Mesenchymal stem cell (in vitro differentiated cells and primary cell): ENCODE data around the gene MAP3K8.

Experiments
- DNase-seq: peaks from one replicate; pipeline ENCODE4 v3.0.0-alpha.2; 2013
- H2AFZ ChIP-seq: one replicate; pipeline ENCODE4 v1.6.1; 2013; ENCODE audit warnings: low read depth, mild to moderate bottlenecking, control low read depth, inconsistent platforms, low read length, moderate library complexity
- H2AK5ac ChIP-seq: 2 replicates; pipeline ENCODE4 v1.6.1; 2013; ENCODE audit warnings: low read length, moderate library complexity, mild to moderate bottlenecking, inconsistent platforms; ENCODE audit not compliant: severe bottlenecking
- H2BK120ac ChIP-seq: one replicate; pipeline ENCODE4 v1.6.1; 2013; ENCODE audit warnings: low read depth, mild to moderate bottlenecking, inconsistent platforms, low read length, moderate library complexity
- H2BK12ac ChIP-seq, 2 experiments: one replicate each; pipeline ENCODE4 v1.6.1; 2013; ENCODE audit warnings: inconsistent platforms in 2 of 2, low read length in 2 of 2, mild to moderate bottlenecking in 2 of 2, moderate library complexity in 2 of 2, control low read depth in 1 of 2
- H2BK15ac ChIP-seq: one replicate; pipeline ENCODE4 v1.6.1; 2013; ENCODE audit warnings: mild to moderate bottlenecking, low read depth, inconsistent platforms; ENCODE audit not compliant: poor library complexity, severe bottlenecking
- H2BK5ac ChIP-seq: 2 replicates; pipeline ENCODE4 v1.6.1; 2013; ENCODE audit warnings: low read depth, mild to moderate bottlenecking, low read length, control low read depth, inconsistent platforms; ENCODE audit not compliant: poor library complexity, severe bottlenecking
- H3K14ac ChIP-seq, 2 experiments: one replicate each; pipeline ENCODE4 v1.6.1; 2013; ENCODE audit warnings: inconsistent platforms in 2 of 2, low read length in 2 of 2, control low read depth in 1 of 2, mild to moderate bottlenecking in 1 of 2, moderate library complexity in 1 of 2
- H3K18ac ChIP-seq, 2 experiments: one replicate each; pipeline ENCODE4 v1.6.1; 2013; ENCODE audit warnings: inconsistent platforms in 2 of 2, low read length in 2 of 2, control low read depth in 1 of 2, low read depth in 1 of 2, mild to moderate bottlenecking in 1 of 2
- H3K23ac ChIP-seq, 2 experiments: one replicate each; pipeline ENCODE4 v1.6.1; 2013; ENCODE audit warnings: inconsistent platforms in 2 of 2, low read length in 2 of 2, mild to moderate bottlenecking in 2 of 2, moderate library complexity in 2 of 2, control low read depth in 1 of 2
- H3K27ac ChIP-seq: 2 replicates; pipeline ENCODE4 v1.5.1; 2013; ENCODE audit warnings: mild to moderate bottlenecking, moderate library complexity, low read length, control low read depth, inconsistent platforms; ENCODE audit not compliant: poor library complexity, severe bottlenecking
- H3K27me3 ChIP-seq, 2 experiments: 2 replicates each; pipeline versions ENCODE4 v1.6.1 to v1.7.0; 2013; ENCODE audit warnings: low read length in 2 of 2, mild to moderate bottlenecking in 2 of 2, moderate library complexity in 2 of 2, control low read depth in 1 of 2, inconsistent platforms in 1 of 2; ENCODE audit not compliant: control insufficient read depth in 1 of 2, insufficient read depth in 1 of 2
- H3K36me3 ChIP-seq, 2 experiments: 2 replicates each; pipeline versions ENCODE4 v1.6.1 to v1.7.0; 2013; ENCODE audit warnings: low read length in 2 of 2, control low read depth in 1 of 2, inconsistent platforms in 1 of 2, low read depth in 1 of 2, mild to moderate bottlenecking in 1 of 2; ENCODE audit not compliant: insufficient read depth in 2 of 2, control insufficient read depth in 1 of 2
- H3K4ac ChIP-seq, 2 experiments: one replicate each; pipeline ENCODE4 v1.6.1; 2013; ENCODE audit warnings: inconsistent platforms in 2 of 2, low read length in 2 of 2, mild to moderate bottlenecking in 2 of 2, moderate library complexity in 2 of 2, control low read depth in 1 of 2, low read depth in 1 of 2
- H3K4me1 ChIP-seq: 2 replicates; pipeline ENCODE4 v1.6.1; 2013; ENCODE audit warnings: low read depth, low read length, control low read depth; ENCODE audit not compliant: control insufficient read depth, insufficient read depth
- H3K4me2 ChIP-seq: 2 replicates; pipeline ENCODE4 v1.6.1; 2013; ENCODE audit warnings: low read length, mild to moderate bottlenecking, inconsistent platforms; ENCODE audit not compliant: poor library complexity, severe bottlenecking
- H3K4me3 ChIP-seq, 2 experiments: 2 replicates each; pipeline versions ENCODE4 v1.5.1 to v1.7.0; 2013; ENCODE audit warnings: low read length in 2 of 2, mild to moderate bottlenecking in 2 of 2, control low read depth in 1 of 2, low read depth in 1 of 2; ENCODE audit not compliant: insufficient read depth in 1 of 2
- H3K79me1 ChIP-seq: replicated peaks from 2 replicates; pipeline ENCODE4 v1.6.1; 2013; ENCODE audit warnings: mild to moderate bottlenecking, control low read depth, low read length, inconsistent platforms; ENCODE audit not compliant: poor library complexity, severe bottlenecking
- H3K9ac ChIP-seq: 2 replicates; pipeline ENCODE4 v1.7.0; 2013; ENCODE audit warnings: mild to moderate bottlenecking, low read length, moderate library complexity
- H3K9me3 ChIP-seq: 2 replicates; pipeline ENCODE4 v1.7.0; 2013; ENCODE audit warnings: mild to moderate bottlenecking, low read length; ENCODE audit not compliant: control insufficient read depth
- H4K8ac ChIP-seq: one replicate; pipeline ENCODE4 v1.6.1; 2013; ENCODE audit warnings: inconsistent platforms, mild to moderate bottlenecking, low read length, moderate library complexity
- H4K91ac ChIP-seq: one replicate; pipeline ENCODE4 v1.6.1; 2013; ENCODE audit warnings: mild to moderate bottlenecking, low read length, inconsistent platforms
- WGBS: methylation state at CpG from one replicate; pipeline ENCODE4 v1.1.7; 2013; ENCODE audit warnings: mixed read lengths; 5-methylcytosine and 5-hydroxymethylcytosine counted together

The MAP3K8 gene

DNA sequence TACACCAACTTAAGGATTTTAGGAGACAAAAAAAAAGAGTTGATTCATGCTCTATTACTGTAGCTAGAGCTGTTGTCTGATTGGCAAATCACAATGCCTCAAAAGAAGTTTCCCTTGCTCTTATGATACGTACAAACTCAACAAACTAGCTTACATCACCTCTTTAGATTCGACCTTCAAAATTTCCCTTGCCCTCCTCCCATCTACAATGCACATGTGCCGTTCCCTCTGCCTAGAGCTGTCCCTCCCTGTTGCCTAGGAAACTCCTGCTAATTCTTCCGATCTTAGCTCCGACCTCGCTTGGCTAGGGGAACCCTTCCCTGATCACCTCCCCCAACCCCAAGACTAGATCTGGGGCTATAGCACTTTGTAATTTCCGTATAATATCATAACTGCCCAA is 55.4 kb downstream of the MAP3K8 start:
- H3K27ac ChIP-seq: no peak overlapping the region
- no peak overlapping the region for H3K4me3 ChIP-seq
- H3K4me1 ChIP-seq: no peaks in the 10 kb centered on the region
- H3K9me3 ChIP-seq: peaks cover 2% of the 10 kb centered on the region
- H3K79me1 ChIP-seq: no peaks in the 10 kb centered on the region
- no peak overlapping the region for H2BK12ac ChIP-seq
- no peak overlapping the region for H3K14ac ChIP-seq
- no peak overlapping the region for H3K9ac ChIP-seq
- no peak overlapping the region for H3K23ac ChIP-seq
- no peak for DNase-seq
- no peak overlapping the region for H2BK120ac ChIP-seq
- no peak overlapping the region for H2BK5ac ChIP-seq
- H3K4ac ChIP-seq: no peak overlapping the region
- no peak overlapping the region for H3K18ac ChIP-seq
- no peak overlapping the region for H2BK15ac ChIP-seq
- H2AK5ac ChIP-seq: no peak overlapping the region
- H4K91ac ChIP-seq: no peak overlapping the region
- no peaks in the 10 kb centered on the region for H3K36me3 ChIP-seq
- no peak overlapping the region for H3K4me2 ChIP-seq
- WGBS: 73% methylated on average over 7 of the region's 7 CpGs
- H2AFZ ChIP-seq: no peak overlapping the region
- no peaks in the 10 kb centered on the region for H3K27me3 ChIP-seq
- H4K8ac ChIP-seq: no peak overlapping the region

DNA sequence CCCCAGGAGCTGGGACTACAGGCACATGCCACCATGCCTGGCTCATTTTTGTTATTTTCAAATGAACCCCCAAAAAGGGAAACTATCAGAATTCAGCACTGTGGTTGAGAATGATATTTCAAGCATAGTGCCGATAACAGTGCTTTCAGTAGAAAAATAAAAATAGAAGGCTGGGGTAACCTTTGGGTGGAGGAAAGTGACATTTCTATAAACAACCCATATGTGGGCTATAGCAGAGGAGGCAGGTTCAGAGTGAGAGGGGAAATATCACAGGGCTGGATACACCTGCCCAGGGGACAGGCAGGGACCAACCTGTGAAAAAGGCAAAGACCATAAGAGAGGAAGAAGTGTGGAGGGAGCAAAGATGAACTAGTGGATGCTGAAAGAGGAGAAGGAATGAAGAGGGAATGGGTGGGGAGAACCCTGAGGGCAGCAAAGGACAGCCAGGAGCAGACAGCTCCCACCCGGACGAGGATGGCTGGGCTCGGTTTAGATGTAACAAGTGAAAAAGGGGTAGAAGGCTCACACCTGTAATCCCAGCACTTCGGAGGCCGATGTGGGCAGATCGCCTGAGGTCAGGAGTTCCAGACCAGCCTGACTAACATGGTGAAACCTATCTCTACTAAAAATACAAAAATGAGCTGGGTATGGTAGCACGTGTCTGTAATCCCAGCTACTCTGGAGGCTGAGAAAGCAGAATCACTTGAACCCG is 56.5 kb downstream of the MAP3K8 start:
- Histone ChIP-seq H3K36me3 (no peaks in the 10 kb centered on the region), H3K14ac (no peak overlapping the region), H3K27ac (no peak overlapping the region), H3K27me3 (no peaks in the 10 kb centered on the region), H3K18ac (no peak overlapping the region), H3K4ac (no peak overlapping the region), H3K79me1 (no peaks in the 10 kb centered on the region), H2AK5ac (no peak overlapping the region), H3K9me3 (peaks cover 2% of the 10 kb centered on the region), H3K4me3 (no peak overlapping the region), H3K9ac (no peak overlapping the region), H4K91ac (no peak overlapping the region), H2AFZ (peak overlapping the region; percentile 23), H2BK120ac (no peak overlapping the region), H3K4me2 (no peak overlapping the region), H2BK12ac (no peak overlapping the region), H3K23ac (no peak overlapping the region), H2BK15ac (no peak overlapping the region), H2BK5ac (no peak overlapping the region), H4K8ac (no peak overlapping the region), H3K4me1 (no peaks in the 10 kb centered on the region)
- no peak for DNase-seq
- WGBS: 91% methylated on average over 9 of the region's 9 CpGs

DNA sequence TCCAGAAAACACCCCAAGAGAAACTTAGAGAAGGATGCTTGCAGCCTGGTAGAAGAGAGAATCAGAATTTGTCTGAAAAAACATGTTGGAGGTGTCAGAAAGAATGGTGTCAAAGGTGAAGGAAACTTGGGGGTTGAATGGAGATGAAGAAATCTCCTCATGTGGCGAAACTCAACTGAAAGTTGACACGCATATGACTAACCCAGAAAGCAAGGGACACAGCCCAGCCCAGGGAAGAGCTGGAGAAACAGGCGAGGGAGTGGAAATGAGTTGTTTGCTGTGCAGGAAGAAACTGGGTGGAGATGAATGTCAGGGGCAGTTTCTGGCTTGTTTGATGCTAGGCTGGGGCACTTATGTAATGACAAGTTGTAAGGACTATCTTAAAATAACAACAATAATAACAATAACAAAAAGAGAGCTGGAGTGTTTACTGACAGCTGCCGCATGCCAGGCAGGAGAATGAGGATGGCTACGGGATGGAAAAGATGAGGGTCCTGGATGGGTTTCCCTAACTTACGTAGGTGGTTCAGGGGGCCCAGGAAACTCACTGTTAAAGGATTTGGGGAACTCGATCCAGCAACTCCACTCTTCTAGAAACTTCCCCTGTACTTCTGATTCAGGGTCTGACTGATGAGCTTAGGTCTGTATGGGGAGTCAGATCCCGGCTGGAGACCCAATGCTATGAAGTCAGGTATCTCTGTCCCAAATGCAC is 57.4 kb downstream of the MAP3K8 start:
- WGBS: 77% methylated on average over 8 of the region's 8 CpGs

DNA sequence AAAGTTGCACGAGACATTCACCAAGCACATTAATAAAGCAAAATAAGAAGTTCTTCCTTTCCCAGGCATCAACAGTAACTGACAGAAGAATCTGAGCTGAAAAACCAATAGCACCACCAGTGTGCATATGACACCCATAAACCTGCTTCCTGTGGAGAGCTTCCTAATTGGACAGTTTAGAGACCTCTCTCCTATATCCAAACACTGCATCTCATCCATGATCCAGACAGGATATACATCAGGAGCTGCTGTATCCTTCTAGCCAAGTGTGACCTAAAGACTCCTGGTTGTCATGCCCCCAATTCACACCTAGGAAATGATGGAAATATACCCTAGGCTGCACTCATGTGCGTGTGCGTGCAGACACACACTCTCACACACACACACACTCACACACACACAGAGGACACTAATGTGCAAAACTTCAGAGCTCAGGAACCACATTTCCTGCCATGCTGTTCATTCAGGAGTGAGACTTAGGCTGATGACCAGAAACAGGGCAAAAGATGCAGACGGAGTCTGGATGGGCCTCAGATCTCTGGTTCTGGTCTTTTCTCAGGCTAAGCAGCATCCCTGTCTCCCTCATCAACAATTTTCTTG is 58.0 kb downstream of the MAP3K8 start:
- H3K4ac ChIP-seq: no peak overlapping the region
- no peaks in the 10 kb centered on the region for H3K79me1 ChIP-seq
- no peak overlapping the region for H3K9ac ChIP-seq
- no peak overlapping the region for H2AK5ac ChIP-seq
- no peak overlapping the region for H2BK120ac ChIP-seq
- H3K14ac ChIP-seq: no peak overlapping the region
- H2BK15ac ChIP-seq: no peak overlapping the region
- H3K27ac ChIP-seq: no peak overlapping the region
- no peaks in the 10 kb centered on the region for H3K27me3 ChIP-seq
- DNase-seq: no peak
- no peaks in the 10 kb centered on the region for H3K9me3 ChIP-seq
- H3K4me2 ChIP-seq: no peak overlapping the region
- WGBS: 90% methylated on average over 4 of the region's 4 CpGs
- no peak overlapping the region for H3K23ac ChIP-seq
- no peaks in the 10 kb centered on the region for H3K36me3 ChIP-seq
- H2BK5ac ChIP-seq: no peak overlapping the region
- H3K4me1 ChIP-seq: no peaks in the 10 kb centered on the region
- H3K18ac ChIP-seq: no peak overlapping the region
- H3K4me3 ChIP-seq: no peak overlapping the region
- no peak overlapping the region for H4K8ac ChIP-seq
- H4K91ac ChIP-seq: no peak overlapping the region
- no peak overlapping the region for H2AFZ ChIP-seq
- H2BK12ac ChIP-seq: no peak overlapping the region

More for the DNA sequence above, 57.4 kb downstream of the MAP3K8 start:
- Histone ChIP-seq H3K9me3 (no peaks in the 10 kb centered on the region), H4K8ac (no peak overlapping the region), H3K27me3 (no peaks in the 10 kb centered on the region), H2BK5ac (no peak overlapping the region), H3K27ac (no peak overlapping the region), H3K36me3 (no peaks in the 10 kb centered on the region), H4K91ac (no peak overlapping the region), H3K4me2 (no peak overlapping the region), H2AK5ac (no peak overlapping the region), H3K14ac (no peak overlapping the region), H2AFZ (no peak overlapping the region), H3K18ac (no peak overlapping the region), H2BK12ac (no peak overlapping the region), H3K4me1 (no peaks in the 10 kb centered on the region), H2BK15ac (no peak overlapping the region), H3K23ac (no peak overlapping the region), H2BK120ac (no peak overlapping the region), H3K79me1 (no peaks in the 10 kb centered on the region), H3K4ac (no peak overlapping the region), H3K9ac (no peak overlapping the region), H3K4me3 (no peak overlapping the region)
- peak; percentile 34 for DNase-seq
